ENCODE results near the gene ADORA1. TPM values are rescaled to one million over a fixed set of nuclear protein-coding genes. Genes with fewer than 3 reads are reported as not detected.

ADORA1 gene
- total RNA-seq, 1 donor: 0.72 TPM

DNA sequence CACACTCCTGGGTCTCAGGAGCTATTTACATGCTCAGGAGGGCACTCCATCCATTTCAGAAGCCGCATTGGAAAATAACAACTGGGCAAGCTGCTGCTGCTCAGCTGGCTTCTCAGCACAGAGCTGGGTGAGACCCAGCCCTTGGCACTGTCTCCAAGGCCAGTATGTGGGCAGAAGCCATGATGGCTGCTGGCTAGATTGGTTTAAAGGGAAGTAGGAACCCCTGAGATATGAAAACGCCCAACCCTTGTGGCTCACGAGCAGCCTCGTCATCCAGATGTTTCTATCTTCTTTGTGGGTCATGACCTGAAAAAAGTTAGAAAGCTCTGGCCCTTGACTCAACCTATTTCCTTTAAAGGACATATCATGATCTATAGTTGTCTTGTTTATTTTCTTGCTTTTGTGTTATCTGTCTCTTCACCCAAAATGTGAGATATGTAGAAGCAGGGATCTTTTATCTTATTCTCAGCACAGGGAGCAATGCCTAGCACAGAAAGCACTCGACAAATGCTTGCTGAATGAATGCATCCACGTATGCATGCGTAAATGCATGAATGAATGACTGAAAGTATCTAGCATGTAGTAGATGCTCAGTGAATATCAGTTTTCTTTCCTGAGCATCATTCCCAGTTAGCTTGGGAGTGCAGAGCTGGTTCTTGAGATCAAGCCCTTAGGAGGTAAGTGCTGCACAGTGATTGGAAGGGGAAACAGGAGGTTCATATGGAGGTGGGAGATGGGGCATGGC is 36.5 kb downstream of the ADORA1 start:
- no peak overlapping the region for H3K4me3 ChIP-seq (ENCODE audit: low read depth, low read length)
- TF ChIP-seq CTCF (IDR thresholded peaks at IDR 0.05; ENCODE audit: insufficient read depth, low read length): no peak
- DNase-seq (ENCODE audit: low read depth): no peak

DNA sequence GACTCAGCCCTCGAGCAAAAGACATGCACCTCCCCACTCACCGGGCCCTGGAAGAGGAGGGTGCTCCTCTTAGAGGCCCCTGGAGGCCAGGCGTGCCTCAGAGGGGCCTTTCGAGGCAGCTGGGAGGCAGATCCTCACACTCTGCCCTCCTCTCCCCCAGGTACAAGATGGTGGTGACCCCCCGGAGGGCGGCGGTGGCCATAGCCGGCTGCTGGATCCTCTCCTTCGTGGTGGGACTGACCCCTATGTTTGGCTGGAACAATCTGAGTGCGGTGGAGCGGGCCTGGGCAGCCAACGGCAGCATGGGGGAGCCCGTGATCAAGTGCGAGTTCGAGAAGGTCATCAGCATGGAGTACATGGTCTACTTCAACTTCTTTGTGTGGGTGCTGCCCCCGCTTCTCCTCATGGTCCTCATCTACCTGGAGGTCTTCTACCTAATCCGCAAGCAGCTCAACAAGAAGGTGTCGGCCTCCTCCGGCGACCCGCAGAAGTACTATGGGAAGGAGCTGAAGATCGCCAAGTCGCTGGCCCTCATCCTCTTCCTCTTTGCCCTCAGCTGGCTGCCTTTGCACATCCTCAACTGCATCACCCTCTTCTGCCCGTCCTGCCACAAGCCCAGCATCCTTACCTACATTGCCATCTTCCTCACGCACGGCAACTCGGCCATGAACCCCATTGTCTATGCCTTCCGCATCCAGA is 37.7 kb downstream of the ADORA1 start:
- TF ChIP-seq CTCF (IDR thresholded peaks at IDR 0.05; ENCODE audit: insufficient read depth, low read length): no peak
- no peak for DNase-seq (ENCODE audit: low read depth)
- H3K4me3 ChIP-seq (ENCODE audit: low read depth, low read length): no peak overlapping the region

- TF ChIP-seq CTCF (IDR thresholded peaks at IDR 0.05; ENCODE audit: insufficient read depth, low read length): no peak
- no peak for DNase-seq (ENCODE audit: low read depth)
- H3K4me3 ChIP-seq (ENCODE audit: low read depth, low read length): no peak overlapping the region
Measured at GRCh38 chr1:203165800-203166161, 38.3 kb downstream of the ADORA1 start.

DNA sequence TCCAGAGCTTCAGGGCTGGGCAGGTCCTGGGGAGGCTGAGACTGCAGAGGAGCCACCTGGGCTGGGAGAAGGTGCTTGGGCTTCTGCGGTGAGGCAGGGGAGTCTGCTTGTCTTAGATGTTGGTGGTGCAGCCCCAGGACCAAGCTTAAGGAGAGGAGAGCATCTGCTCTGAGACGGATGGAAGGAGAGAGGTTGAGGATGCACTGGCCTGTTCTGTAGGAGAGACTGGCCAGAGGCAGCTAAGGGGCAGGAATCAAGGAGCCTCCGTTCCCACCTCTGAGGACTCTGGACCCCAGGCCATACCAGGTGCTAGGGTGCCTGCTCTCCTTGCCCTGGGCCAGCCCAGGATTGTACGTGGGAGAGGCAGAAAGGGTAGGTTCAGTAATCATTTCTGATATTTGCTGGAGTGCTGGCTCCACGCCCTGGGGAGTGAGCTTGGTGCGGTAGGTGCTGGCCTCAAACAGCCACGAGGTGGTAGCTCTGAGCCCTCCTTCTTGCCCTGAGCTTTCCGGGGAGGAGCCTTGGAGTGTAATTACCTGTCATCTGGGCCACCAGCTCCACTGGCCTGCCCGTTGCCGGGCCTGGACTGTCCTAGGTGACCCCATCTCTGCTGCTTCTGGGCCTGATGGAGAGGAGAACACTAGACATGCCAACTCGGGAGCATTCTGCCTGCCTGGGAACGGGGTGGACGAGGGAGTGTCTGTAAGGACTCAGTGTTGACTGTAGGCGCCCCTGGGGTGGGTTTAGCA is 38.8 kb downstream of the ADORA1 start:
- peak; percentile 17 for TF ChIP-seq CTCF (IDR thresholded peaks at IDR 0.05; ENCODE audit: insufficient read depth, low read length)
- peak; percentile 22 for DNase-seq (ENCODE audit: low read depth)
- no peak overlapping the region for H3K4me3 ChIP-seq (ENCODE audit: low read depth, low read length)

GRCh38 chr1:203167026-203167912 is 39.7 kb downstream of the ADORA1 start:
- no peak overlapping the region for H3K4me3 ChIP-seq (ENCODE audit: low read depth, low read length)
- TF ChIP-seq CTCF (IDR thresholded peaks at IDR 0.05; ENCODE audit: insufficient read depth, low read length): no peak
- no peak for DNase-seq (ENCODE audit: low read depth)

- DNase-seq (ENCODE audit: low read depth): no peak
- TF ChIP-seq CTCF (IDR thresholded peaks at IDR 0.05; ENCODE audit: insufficient read depth, low read length): no peak
- H3K4me3 ChIP-seq (ENCODE audit: low read depth, low read length): no peak overlapping the region
Measured at GRCh38 chr1:203167913-203168200, 40.3 kb downstream of the ADORA1 start.
